Esophagus squamous epithelium (tissue), 4 donors: ENCODE measurements around the gene RASEF.

Experiments
- CTCF ChIP-seq, 6 experiments: fragments of 450-650 bp in 4 of 6; fragments of 200-600 bp in 2 of 6; sonication (generic) in 2 of 6; IDR thresholded peaks; one replicate each; pipeline ENCODE4 v1.5.1; 2016 to 2019; ENCODE audit warnings: antibody characterized with exemption in 6 of 6, mild to moderate bottlenecking in 4 of 6, moderate library complexity in 4 of 6
- POLR2A ChIP-seq, 4 donors: fragments of 450-650 bp; IDR thresholded peaks; one replicate each; pipeline ENCODE4 v1.6.1; 2017; ENCODE audit warnings: antibody characterized with exemption in 4 of 4, mild to moderate bottlenecking in 4 of 4, moderate library complexity in 3 of 4

- no peak for TF ChIP-seq CTCF (IDR thresholded peaks at IDR 0.05)
- no peak for TF ChIP-seq POLR2A (IDR thresholded peaks at IDR 0.05)
These were observed 43.7 kb downstream of the RASEF start for GRCh38 chr9:83019246-83019645.
